ENCODE data around the gene MAST4.

DNA sequence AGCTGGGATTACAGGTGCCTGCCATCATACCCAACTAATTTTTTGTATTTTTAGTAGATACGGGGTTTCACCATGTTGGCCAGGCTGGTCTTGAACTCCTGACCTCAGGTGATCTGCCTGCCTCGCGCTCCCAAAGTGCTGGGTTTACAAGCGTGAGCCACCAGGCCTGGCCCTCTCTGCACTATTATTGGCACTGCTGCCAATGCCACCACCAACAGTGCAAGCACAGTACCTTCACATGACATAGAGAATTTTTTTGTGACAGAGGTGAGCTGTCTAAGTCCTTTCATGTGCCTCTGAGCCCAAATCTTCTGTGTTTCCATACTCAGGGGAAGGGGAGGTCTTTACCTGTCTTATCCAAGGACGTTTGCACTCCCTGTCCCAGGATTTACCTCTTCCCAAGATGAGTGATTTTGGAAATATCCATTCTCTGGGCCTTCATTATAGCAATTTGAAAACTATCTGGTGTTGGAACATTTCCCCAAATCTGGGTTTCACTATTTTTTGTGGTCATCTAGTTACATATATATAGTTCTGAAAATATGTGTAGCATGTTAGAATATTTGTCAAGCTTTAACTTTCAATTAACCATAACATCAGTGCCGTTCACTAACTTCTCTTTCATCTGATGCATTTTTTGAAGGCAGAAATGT, 605.8 kb downstream of the MAST4 start:
- TF ChIP-seq EP300 (IDR thresholded peaks at IDR 0.05) (no peak), POLR2A (IDR thresholded peaks at IDR 0.05) (no peak), CTCF (IDR thresholded peaks at IDR 0.05) (no peak)

Data from tibial nerve (tissue), 4 donors.